HG02852 (cell line): ENCODE data around the gene CYP1B1.

Experiments used
- ATAC-seq: cut with Tn5 transposase; IDR thresholded peaks from one replicate; pipeline ENCODE4 v1.9.1; 2021; ENCODE audit warnings: mild to moderate bottlenecking, moderate library complexity; ENCODE audit not compliant: unreplicated experiment

The CYP1B1 gene

GRCh38 chr2:38076710-38077430 is 919 bp upstream of the CYP1B1 start:
- ATAC-seq = peak; percentile 48

- ATAC-seq = peak; percentile 56
Measured at GRCh38 chr2:38076152-38076709, 280 bp upstream of the CYP1B1 start.

- no peak for ATAC-seq
Measured at GRCh38 chr2:38074764-38075506, 1.0 kb downstream of the CYP1B1 start.

- no peak for ATAC-seq
Measured at GRCh38 chr2:38074058-38074763, 1.7 kb downstream of the CYP1B1 start.

- no peak for ATAC-seq
Measured at GRCh38 chr2:38073211-38074057, 2.5 kb downstream of the CYP1B1 start.

GRCh38 chr2:38070438-38070837 is 5.5 kb downstream of the CYP1B1 start:
- no peak for ATAC-seq

- ATAC-seq = no peak
Measured at GRCh38 chr2:38068234-38068633, 7.7 kb downstream of the CYP1B1 start.

- no peak for ATAC-seq
Measured at GRCh38 chr2:38066421-38067115, 9.4 kb downstream of the CYP1B1 start.

GRCh38 chr2:38065502-38066135 is 10.3 kb downstream of the CYP1B1 start:
- no peak for ATAC-seq

- no peak for ATAC-seq
Measured at GRCh38 chr2:38064801-38065501, 11.0 kb downstream of the CYP1B1 start.

- no peak for ATAC-seq
Measured at GRCh38 chr2:38060236-38061018, 15.5 kb downstream of the CYP1B1 start.

GRCh38 chr2:38057651-38058410 is 18.1 kb downstream of the CYP1B1 start:
- no peak for ATAC-seq

- ATAC-seq = no peak
Measured at GRCh38 chr2:38056216-38056615, 19.7 kb downstream of the CYP1B1 start.

GRCh38 chr2:38045811-38046210 is 30.1 kb downstream of the CYP1B1 start:
- no peak for ATAC-seq

GRCh38 chr2:38039121-38039910 is 36.6 kb downstream of the CYP1B1 start:
- no peak for ATAC-seq

- no peak for ATAC-seq
Measured at GRCh38 chr2:38038682-38039081, 37.3 kb downstream of the CYP1B1 start.
